HG03103 (cell line): ENCODE measurements around the gene CSDE1.
"Not testable (repeated sequence)": the region's sequence is repeated elsewhere in the genome, so short reads cannot be mapped to it uniquely, and the experiment has no call there.

Source experiments
- ATAC-seq: cut with Tn5 transposase; IDR thresholded peaks from one replicate; pipeline ENCODE4 v1.9.1; 2021; ENCODE audit warnings: low read depth; ENCODE audit not compliant: unreplicated experiment

Gene CSDE1

GRCh38 chr1:114757455-114758255 is at the start of gene CSDE1:
TSS of gene CSDE1 (minus strand) at chr1:114757984. CDS start at chr1:114739890, 18,094 bp downstream.
- peak; percentile 86 for ATAC-seq

GRCh38 chr1:114804449-114804848 is 46.7 kb upstream of the CSDE1 start:
- ATAC-seq: not testable (repeated sequence)

GRCh38 chr1:114803001-114803400 is 45.2 kb upstream of the CSDE1 start:
- ATAC-seq: no peak

- no peak for ATAC-seq
Measured at GRCh38 chr1:114794038-114794437, 36.3 kb upstream of the CSDE1 start.

GRCh38 chr1:114790581-114790980 is 32.8 kb upstream of the CSDE1 start:
- not testable (repeated sequence) for ATAC-seq

GRCh38 chr1:114786440-114786839 is 28.7 kb upstream of the CSDE1 start:
- ATAC-seq: not testable (repeated sequence)

- ATAC-seq: no peak
Measured at GRCh38 chr1:114782476-114782875, 24.7 kb upstream of the CSDE1 start.

- peak; percentile 99 for ATAC-seq
Measured at GRCh38 chr1:114780344-114781226, 22.8 kb upstream of the CSDE1 start, which contains the start of gene SIKE1. TSS of gene SIKE1 (minus strand) at chr1:114780685. CDS start at chr1:114780607, 78 bp downstream.

- no peak for ATAC-seq
Measured at GRCh38 chr1:114779722-114780121, 21.9 kb upstream of the CSDE1 start.

- not testable (repeated sequence) for ATAC-seq
Measured at GRCh38 chr1:114776726-114777125, 18.9 kb upstream of the CSDE1 start.

GRCh38 chr1:114771992-114772391 is 14.2 kb upstream of the CSDE1 start:
- no peak for ATAC-seq

GRCh38 chr1:114770989-114771388 is 13.2 kb upstream of the CSDE1 start:
- no peak for ATAC-seq

- no peak for ATAC-seq
Measured at GRCh38 chr1:114764689-114765088, 6.9 kb upstream of the CSDE1 start.

GRCh38 chr1:114758256-114758832 is 560 bp upstream of the CSDE1 start:
- ATAC-seq: no peak

- ATAC-seq: no peak
Measured at GRCh38 chr1:114756949-114757454, 782 bp downstream of the CSDE1 start.

GRCh38 chr1:114756009-114756892 is 1.5 kb downstream of the CSDE1 start:
- no peak for ATAC-seq

- ATAC-seq: no peak
Measured at GRCh38 chr1:114755006-114755931, 2.5 kb downstream of the CSDE1 start.

- ATAC-seq: not testable (repeated sequence)
Measured at GRCh38 chr1:114753702-114754101, 4.1 kb downstream of the CSDE1 start.

GRCh38 chr1:114753143-114753542 is 4.6 kb downstream of the CSDE1 start:
- ATAC-seq: no peak
